ENCODE results near the gene MTHFD1L.

GRCh38 chr6:150908901-150909300, 43.4 kb downstream of the MTHFD1L start:
- TF ChIP-seq CTCF (IDR thresholded peaks at IDR 0.05) (no peak), POLR2A (IDR thresholded peaks at IDR 0.05) (no peak)
